ENCODE measurements around the gene SERPINB1. TPM values are rescaled to one million over a fixed set of nuclear protein-coding genes. Genes with fewer than 3 reads are reported as not detected.

The SERPINB1 gene
- total RNA-seq, 2 donors from 2014 or later = 30.6 to 38.5 TPM

GRCh38 chr6:2782825-2783187, 58.9 kb downstream of the SERPINB1 start:
- no peaks in the 10 kb centered on the region for H3K4me1 Mint-ChIP-seq
- Histone ChIP-seq H3K36me3 (ENCODE audit: control insufficient read depth, insufficient read depth, low read length) (peaks cover 62% of the 10 kb centered on the region), H3K4me3 (ENCODE audit: low read length) (no peak overlapping the region), H3K27ac (ENCODE audit: low read depth, low read length) (no peak overlapping the region), H3K27me3 (ENCODE audit: control insufficient read depth, insufficient read depth, low read length, poor library complexity, severe bottlenecking) (no peaks in the 10 kb centered on the region), H3K4me1 (ENCODE audit: control insufficient read depth, insufficient read depth, low read length) (no peaks in the 10 kb centered on the region), H3K9me3 (ENCODE audit: control insufficient read depth, low read length) (no peaks in the 10 kb centered on the region), H3K9ac (ENCODE audit: extremely low read depth, low read length, poor library complexity, severe bottlenecking) (no peak overlapping the region)
- no peak for DNase-seq
- H3K36me3 Mint-ChIP-seq (ENCODE audit: low read depth) = peaks cover 48% of the 10 kb centered on the region
- no peak for TF ChIP-seq CTCF (conservative IDR thresholded peaks at IDR 0.05)
- H3K9me3 Mint-ChIP-seq = no peaks in the 10 kb centered on the region
- no peak overlapping the region for H3K27ac Mint-ChIP-seq
- H3K4me3 Mint-ChIP-seq = no peak overlapping the region
- WGBS, 2 experiments (ENCODE audit: insufficient coverage in 1 of 2, insufficient read length in 1 of 2) = 93 to 100% methylated on average over 8 to 10 of the region's 10 CpGs
- no peaks in the 10 kb centered on the region for H3K27me3 Mint-ChIP-seq (ENCODE audit: insufficient read depth)

GRCh38 chr6:2782356-2782708, 59.3 kb downstream of the SERPINB1 start:
- Mint-ChIP-seq H3K27me3 (ENCODE audit: insufficient read depth) (no peaks in the 10 kb centered on the region), H3K4me1 (no peaks in the 10 kb centered on the region), H3K9me3 (no peaks in the 10 kb centered on the region), H3K4me3 (no peak overlapping the region), H3K27ac (no peak overlapping the region), H3K36me3 (ENCODE audit: low read depth) (peaks cover 43% of the 10 kb centered on the region)
- no peak for DNase-seq
- H3K4me1 ChIP-seq (ENCODE audit: control insufficient read depth, insufficient read depth, low read length) = no peaks in the 10 kb centered on the region
- no peak overlapping the region for H3K9ac ChIP-seq (ENCODE audit: extremely low read depth, low read length, poor library complexity, severe bottlenecking)
- no peaks in the 10 kb centered on the region for H3K9me3 ChIP-seq (ENCODE audit: control insufficient read depth, low read length)
- WGBS, 2 experiments (ENCODE audit: insufficient coverage in 1 of 2, insufficient read length in 1 of 2) = 91 to 100% methylated on average over 9 of the region's 9 CpGs
- H3K27ac ChIP-seq (ENCODE audit: low read depth, low read length) = no peak overlapping the region
- H3K4me3 ChIP-seq (ENCODE audit: low read length) = no peak overlapping the region
- no peak for TF ChIP-seq CTCF (conservative IDR thresholded peaks at IDR 0.05)
- peaks cover 57% of the 10 kb centered on the region for H3K36me3 ChIP-seq (ENCODE audit: control insufficient read depth, insufficient read depth, low read length)
- no peaks in the 10 kb centered on the region for H3K27me3 ChIP-seq (ENCODE audit: control insufficient read depth, insufficient read depth, low read length, poor library complexity, severe bottlenecking)

Small RNAs within 50 kb of the gene (microRNA-seq; reads per million reads assigned to microRNA genes)
- not detected for gene MIR4645 (ENCODE audit: borderline microRNAs expressed)

Other genes starting within 250 kb of the SERPINB1 start
- gene MYLK4, start 90.9 kb downstream of the SERPINB1 start, total RNA-seq = under 1 TPM; 0.18 to 0.20 TPM
- 10 to 100 TPM; 30.8 to 33.2 TPM for gene WRNIP1, start 76.5 kb downstream of the SERPINB1 start, total RNA-seq
- 100 to 1,000 TPM; 192 to 390 TPM for gene SERPINB9, start 61.4 kb upstream of the SERPINB1 start, total RNA-seq
- gene SERPINB6, start 129.7 kb upstream of the SERPINB1 start, total RNA-seq = 100 to 1,000 TPM; 128 to 150 TPM
- 100 to 1,000 TPM in 1 of 2 donors, 10 to 100 TPM in 1; 50.8 to 199 TPM for gene NQO2, start 158.0 kb upstream of the SERPINB1 start, total RNA-seq
- gene RIPK1, start 226.6 kb upstream of the SERPINB1 start, total RNA-seq = 10 to 100 TPM; 10.2 to 18.7 TPM